Transverse colon (tissue), 4 donors: ENCODE measurements around the gene MAP2K5. TPM values are rescaled to one million over a fixed set of nuclear protein-coding genes. Genes with fewer than 3 reads are reported as not detected.

ENCODE experiments used
- DNase-seq: peaks from one replicate; pipeline ENCODE4 v3.0.0-alpha.2; 2019
- H3K27ac ChIP-seq, 4 donors: fragments of 200-600 bp; sonication (generic); 2 replicates each; pipeline ENCODE4 v1.5.1; 2016 to 2018; ENCODE audit warnings: inconsistent platforms in 4 of 4
- H3K27me3 ChIP-seq: fragments of 200-600 bp; sonication (generic); 2 replicates; pipeline ENCODE4 v1.5.1; 2017; ENCODE audit warnings: inconsistent platforms
- H3K36me3 ChIP-seq, 4 donors: fragments of 200-600 bp; sonication (generic); 2 replicates each; pipeline ENCODE4 v1.5.1; 2017 to 2019; ENCODE audit warnings: inconsistent platforms in 4 of 4
- H3K4me1 ChIP-seq, 4 donors: fragments of 200-600 bp; sonication (generic); 2 replicates each; pipeline ENCODE4 v1.5.1; 2017 to 2020; ENCODE audit warnings: inconsistent platforms in 4 of 4
- H3K4me3 ChIP-seq, 4 donors: fragments of 200-600 bp; sonication (generic); 1 replicate in 1 of 4; 2 replicates in 3 of 4; pipeline versions ENCODE4 v1.5.1 to v1.6.1; 2017 to 2019; ENCODE audit warnings: inconsistent platforms in 4 of 4
- H3K9me3 ChIP-seq, 2 donors: fragments of 200-600 bp; sonication (generic); 2 replicates each; pipeline ENCODE4 v1.5.1; 2017 to 2019; ENCODE audit warnings: inconsistent platforms in 2 of 2
- CTCF ChIP-seq, 5 experiments: fragments of 200-600 bp in 3 of 5; fragments of 450-650 bp in 2 of 5; sonication (generic) in 3 of 5; IDR thresholded peaks; 1 replicate in 2 of 5; 2 replicates in 3 of 5; pipeline ENCODE4 v1.5.1; 2016 to 2017; ENCODE audit warnings: antibody characterized with exemption in 5 of 5, inconsistent platforms in 3 of 5, mild to moderate bottlenecking in 2 of 5, moderate library complexity in 1 of 5
- EP300 ChIP-seq: sonication (generic); formaldehyde crosslinking; IDR thresholded peaks from one replicate; pipeline ENCODE4 v1.6.1; 2017; ENCODE audit warnings: antibody characterized with exemption, low read depth
- POLR2A ChIP-seq: fragments of 450-650 bp; IDR thresholded peaks from one replicate; pipeline ENCODE4 v1.6.1; 2016; ENCODE audit warnings: antibody characterized with exemption, mild to moderate bottlenecking, moderate library complexity
- POLR2AphosphoS5 ChIP-seq, 3 donors: sonication (generic); formaldehyde crosslinking; IDR thresholded peaks; one replicate each; pipeline ENCODE4 v1.6.1; 2016; ENCODE audit warnings: antibody characterized with exemption in 3 of 3
- WGBS, 2 donors: methylation state at CpG; one replicate each; pipeline ENCODE4 v1.1.5; 2018; ENCODE audit warnings: low coverage in 1 of 2; 5-methylcytosine and 5-hydroxymethylcytosine counted together
- in situ Hi-C, 4 donors: fragments of 200-750 bp; cut with MboI; loops; one replicate each; pipeline versions ENCODE4 v1.15.0 to v1.15.1; 2017; ENCODE audit warnings: low sequenced_read_pairs in 3 of 4, low pct_ligation_motif_present in 1 of 4, low pct_unique_long_range_greater_than_20kb in 1 of 4
- intact Hi-C: fragments of 100-400 bp; cut with DNase I; formaldehyde crosslinking; loops from one replicate; pipeline ENCODE4 v1.15.1; 2023; ENCODE audit warnings: low total_unique reads
- total RNA-seq, 4 donors: library from RNA; depleted of rRNA; stranded (reverse); fragments of >200 nt; gene quantifications; one replicate each; pipeline ENCODE4 v1.1.0, GENCODE V29; 2016

Gene MAP2K5
- total RNA-seq, 4 donors from 2014 or later: 19.8 to 320 (median 21.1) TPM

GRCh38 chr15:67731112-67731721 lies 188.7 kb downstream of the MAP2K5 start:
- in situ Hi-C loops: no loop called here
- Histone ChIP-seq H3K36me3 (no peaks in the 10 kb centered on the region), H3K4me3 (no peak overlapping the region), H3K9me3 (no peaks in the 10 kb centered on the region), H3K27me3 (no peaks in the 10 kb centered on the region), H3K27ac (no peak overlapping the region), H3K4me1 (peaks cover 0 to 8% (median 0%) of the 10 kb centered on the region in 4 donors)
- 38% methylated on average over 2 of the region's 2 CpGs; no CpG with 5 or more reads in 1 of the 2 donors for WGBS, 2 donors
- intact Hi-C loops: no loop called here
- no peak for DNase-seq
- TF ChIP-seq POLR2AphosphoS5 (IDR thresholded peaks at IDR 0.05): no peak
- TF ChIP-seq POLR2A: no peak
- no peak for TF ChIP-seq CTCF (IDR thresholded peaks at IDR 0.05)
- no peak for TF ChIP-seq EP300

GRCh38 chr15:67732164-67732563 lies 189.7 kb downstream of the MAP2K5 start:
- H3K36me3 ChIP-seq: no peaks in the 10 kb centered on the region
- no peak overlapping the region for H3K4me3 ChIP-seq
- H3K27me3 ChIP-seq: no peaks in the 10 kb centered on the region
- H3K27ac ChIP-seq: no peak overlapping the region
- DNase-seq: no peak
- no peak for TF ChIP-seq EP300
- TF ChIP-seq POLR2A: no peak
- no peak for TF ChIP-seq POLR2AphosphoS5 (IDR thresholded peaks at IDR 0.05)
- in situ Hi-C loops (no loop called here), intact Hi-C loops (no loop called here)
- peaks cover 0 to 8% (median 0%) of the 10 kb centered on the region in 4 donors for H3K4me1 ChIP-seq
- no peaks in the 10 kb centered on the region for H3K9me3 ChIP-seq

- TF ChIP-seq POLR2AphosphoS5 (IDR thresholded peaks at IDR 0.05): no peak
- TF ChIP-seq EP300: no peak
- TF ChIP-seq CTCF (IDR thresholded peaks at IDR 0.05): no peak
- TF ChIP-seq POLR2A: no peak
- H3K4me1 ChIP-seq: peaks cover 0 to 8% (median 0%) of the 10 kb centered on the region in 4 donors
- intact Hi-C loops: no loop called here
- no peaks in the 10 kb centered on the region for H3K9me3 ChIP-seq
- in situ Hi-C loops: no loop called here
- WGBS, 2 donors: 90 to 97% methylated on average over 13 to 14 of the region's 14 CpGs
- no peak overlapping the region for H3K27ac ChIP-seq
- no peaks in the 10 kb centered on the region for H3K36me3 ChIP-seq
- H3K4me3 ChIP-seq: no peak overlapping the region
- no peak for DNase-seq
- H3K27me3 ChIP-seq: no peaks in the 10 kb centered on the region
Observed at GRCh38 chr15:67732671-67733374, 190.3 kb downstream of the MAP2K5 start.

- TF ChIP-seq EP300: no peak
- TF ChIP-seq CTCF (IDR thresholded peaks at IDR 0.05): no peak
- no peak for TF ChIP-seq POLR2AphosphoS5 (IDR thresholded peaks at IDR 0.05)
- no peak for TF ChIP-seq POLR2A
- no peak overlapping the region for H3K27ac ChIP-seq
- no peak for DNase-seq
- no peak overlapping the region for H3K4me3 ChIP-seq
- H3K27me3 ChIP-seq: no peaks in the 10 kb centered on the region
- no peaks in the 10 kb centered on the region for H3K36me3 ChIP-seq
- intact Hi-C loops (no loop called here), in situ Hi-C loops (no loop called here)
- 7 to 9% methylated on average over 2 of the region's 2 CpGs for WGBS, 2 donors
- H3K9me3 ChIP-seq: no peaks in the 10 kb centered on the region
- H3K4me1 ChIP-seq: peaks cover 0 to 8% (median 0%) of the 10 kb centered on the region in 4 donors
Observed at GRCh38 chr15:67735896-67736295, 193.4 kb downstream of the MAP2K5 start.
